Peyer's patch (tissue), 4 donors: Measurements from ENCODE around the gene PHYKPL.

ENCODE experiments used
- POLR2A ChIP-seq, 2 donors: fragments of 450-650 bp; IDR thresholded peaks; one replicate each; pipeline ENCODE4 v1.5.1; 2017; ENCODE audit warnings: antibody characterized with exemption in 2 of 2, mild to moderate bottlenecking in 2 of 2, moderate library complexity in 2 of 2
- TF ChIP-seq, protein P1 (sequence below), 6 experiments: fragments of 450-650 bp in 4 of 6; fragments of 200-600 bp in 2 of 6; sonication (generic) in 1 of 6; IDR thresholded peaks; one replicate each; pipeline ENCODE4 v1.5.1; 2017 to 2019; ENCODE audit warnings: antibody characterized with exemption in 6 of 6, mild to moderate bottlenecking in 3 of 6, moderate library complexity in 1 of 6

DNA sequence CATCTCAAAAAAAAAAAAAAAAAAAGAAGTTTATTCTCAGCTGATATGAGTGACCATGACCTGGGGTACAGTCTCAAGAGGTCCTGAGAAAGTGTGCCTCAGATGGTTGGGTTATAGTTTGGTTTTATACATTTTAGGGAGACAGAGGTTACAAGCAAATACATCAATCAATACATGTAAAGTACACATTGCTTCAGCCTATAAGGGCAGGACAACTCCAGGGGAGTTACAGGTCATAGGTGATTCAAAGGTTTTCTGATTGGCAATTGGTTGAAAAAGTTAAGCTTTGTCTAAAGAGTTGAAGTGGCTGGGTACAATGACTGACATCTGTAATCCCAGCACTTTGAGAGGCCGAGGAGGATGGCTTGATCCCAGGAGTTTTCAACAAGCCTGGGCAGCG lies 43.2 kb downstream of the PHYKPL start:
- no peak for TF ChIP-seq POLR2A (IDR thresholded peaks at IDR 0.05)
- TF ChIP-seq, protein P1, sequence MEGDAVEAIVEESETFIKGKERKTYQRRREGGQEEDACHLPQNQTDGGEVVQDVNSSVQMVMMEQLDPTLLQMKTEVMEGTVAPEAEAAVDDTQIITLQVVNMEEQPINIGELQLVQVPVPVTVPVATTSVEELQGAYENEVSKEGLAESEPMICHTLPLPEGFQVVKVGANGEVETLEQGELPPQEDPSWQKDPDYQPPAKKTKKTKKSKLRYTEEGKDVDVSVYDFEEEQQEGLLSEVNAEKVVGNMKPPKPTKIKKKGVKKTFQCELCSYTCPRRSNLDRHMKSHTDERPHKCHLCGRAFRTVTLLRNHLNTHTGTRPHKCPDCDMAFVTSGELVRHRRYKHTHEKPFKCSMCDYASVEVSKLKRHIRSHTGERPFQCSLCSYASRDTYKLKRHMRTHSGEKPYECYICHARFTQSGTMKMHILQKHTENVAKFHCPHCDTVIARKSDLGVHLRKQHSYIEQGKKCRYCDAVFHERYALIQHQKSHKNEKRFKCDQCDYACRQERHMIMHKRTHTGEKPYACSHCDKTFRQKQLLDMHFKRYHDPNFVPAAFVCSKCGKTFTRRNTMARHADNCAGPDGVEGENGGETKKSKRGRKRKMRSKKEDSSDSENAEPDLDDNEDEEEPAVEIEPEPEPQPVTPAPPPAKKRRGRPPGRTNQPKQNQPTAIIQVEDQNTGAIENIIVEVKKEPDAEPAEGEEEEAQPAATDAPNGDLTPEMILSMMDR (IDR thresholded peaks at IDR 0.05), result no peak
